ENCODE measurements around the gene CA5B. TPM values are rescaled to one million over a fixed set of nuclear protein-coding genes. Genes with fewer than 3 reads are reported as not detected.
"Not testable (repeated sequence)": the region's sequence is repeated elsewhere in the genome, so short reads cannot be mapped to it uniquely, and the experiment has no call there.

CA5B gene
- polyA plus RNA-seq, 4 donors = 6.0 to 11.0 (median 9.0) TPM

GRCh38 chrX:15747626-15748173 is 9.6 kb downstream of the CA5B start:
- no peak for DNase-seq (ENCODE audit: low read depth in 4 of 4, low spot score in 2 of 4)

- DNase-seq (ENCODE audit: low read depth in 4 of 4, low spot score in 2 of 4) = no peak
These were observed 10.8 kb downstream of the CA5B start for GRCh38 chrX:15748841-15749240.

- no peak for DNase-seq (ENCODE audit: low read depth in 4 of 4, low spot score in 2 of 4)
These were observed 11.9 kb downstream of the CA5B start for GRCh38 chrX:15749642-15750610.

GRCh38 chrX:15750611-15751154 is 12.6 kb downstream of the CA5B start:
- no peak for DNase-seq (ENCODE audit: low read depth in 4 of 4, low spot score in 2 of 4)

- no peak for DNase-seq (ENCODE audit: low read depth in 4 of 4, low spot score in 2 of 4)
These were observed 13.2 kb downstream of the CA5B start for GRCh38 chrX:15751155-15751819.

- no peak for DNase-seq (ENCODE audit: low read depth in 4 of 4, low spot score in 2 of 4)
These were observed 17.0 kb downstream of the CA5B start for GRCh38 chrX:15755091-15755490.

- DNase-seq (ENCODE audit: low read depth in 4 of 4, low spot score in 2 of 4) = no peak
These were observed 20.1 kb downstream of the CA5B start for GRCh38 chrX:15758140-15758539.

- DNase-seq (ENCODE audit: low read depth in 4 of 4, low spot score in 2 of 4) = not testable (repeated sequence)
These were observed 21.8 kb downstream of the CA5B start for GRCh38 chrX:15759886-15760285.

- DNase-seq (ENCODE audit: low read depth in 4 of 4, low spot score in 2 of 4) = no peak
These were observed 23.6 kb downstream of the CA5B start for GRCh38 chrX:15761564-15762191.

- no peak for DNase-seq (ENCODE audit: low read depth in 4 of 4, low spot score in 2 of 4)
These were observed 31.4 kb downstream of the CA5B start for GRCh38 chrX:15769300-15769954.

GRCh38 chrX:15781961-15782699 is 44.1 kb downstream of the CA5B start:
- no peak for DNase-seq (ENCODE audit: low read depth in 4 of 4, low spot score in 2 of 4)

- no peak for DNase-seq (ENCODE audit: low read depth in 4 of 4, low spot score in 2 of 4)
These were observed 47.2 kb downstream of the CA5B start for GRCh38 chrX:15785176-15785750.

- no peak for DNase-seq (ENCODE audit: low read depth in 4 of 4, low spot score in 2 of 4)
These were observed 48.8 kb downstream of the CA5B start for GRCh38 chrX:15786915-15787314.

GRCh38 chrX:15789979-15790768 is 52.1 kb downstream of the CA5B start, which contains the start of gene ZRSR2:
Gene ZRSR2, plus strand, starts transcription at chrX:15790484. Its CDS starts 12 bp downstream, at chrX:15790496.
- DNase-seq (ENCODE audit: low read depth in 4 of 4, low spot score in 2 of 4) = peak; percentile 43 to 62 (median 58)

- DNase-seq (ENCODE audit: low read depth in 4 of 4, low spot score in 2 of 4) = peak in 2 of 4 donors; percentile 21 to 26
These were observed 52.8 kb downstream of the CA5B start for GRCh38 chrX:15790769-15791290.

- DNase-seq (ENCODE audit: low read depth in 4 of 4, low spot score in 2 of 4) = no peak
These were observed 59.6 kb downstream of the CA5B start for GRCh38 chrX:15797707-15798106.

GRCh38 chrX:15804563-15804962 is 66.5 kb downstream of the CA5B start:
- no peak for DNase-seq (ENCODE audit: low read depth in 4 of 4, low spot score in 2 of 4)

GRCh38 chrX:15808254-15808653 is 70.2 kb downstream of the CA5B start:
- no peak for DNase-seq (ENCODE audit: low read depth in 4 of 4, low spot score in 2 of 4)
